Lung (tissue), 12 donors: ENCODE measurements around the gene SETBP1. TPM values are rescaled to one million over a fixed set of nuclear protein-coding genes. Genes with fewer than 3 reads are reported as not detected.

Experiments used
- ATAC-seq: fragments of 200-7000 bp; cut with Tn5 transposase; one replicate; pipeline ENCODE4 v1.9.1; 2020; ENCODE audit warnings: moderate number of reproducible peaks; ENCODE audit not compliant: insufficient read depth, low FRiP score
- DNase-seq, 3 donors: peaks; one replicate each; pipeline ENCODE4 v3.0.0-alpha.2; 2013 to 2017
- H3K27ac ChIP-seq, 2 donors: one replicate each; pipeline ENCODE4 v1.5.1; 2013; ENCODE audit warnings: mild to moderate bottlenecking in 2 of 2, moderate library complexity in 2 of 2, control low read depth in 1 of 2, inconsistent platforms in 1 of 2, low read depth in 1 of 2, low read length in 1 of 2
- H3K27me3 ChIP-seq, 3 donors: one replicate each; pipeline ENCODE4 v1.5.1; 2013; ENCODE audit warnings: low read length in 2 of 3; ENCODE audit not compliant: control insufficient read depth in 3 of 3, insufficient read depth in 3 of 3
- H3K36me3 ChIP-seq, 4 donors: one replicate each; pipeline ENCODE4 v1.5.1; 2013; ENCODE audit warnings: low read length in 4 of 4, mild to moderate bottlenecking in 1 of 4, moderate library complexity in 1 of 4; ENCODE audit not compliant: control insufficient read depth in 4 of 4, insufficient read depth in 4 of 4
- H3K4me1 ChIP-seq, 5 donors: one replicate each; pipeline ENCODE4 v1.5.1; 2013; ENCODE audit warnings: low read length in 5 of 5, mild to moderate bottlenecking in 2 of 5, moderate library complexity in 1 of 5; ENCODE audit not compliant: control insufficient read depth in 5 of 5, insufficient read depth in 5 of 5
- H3K4me3 ChIP-seq: one replicate; pipeline ENCODE4 v1.5.1; 2013; ENCODE audit warnings: mild to moderate bottlenecking, control low read depth, moderate library complexity
- H3K9ac ChIP-seq, 2 donors: one replicate each; pipeline ENCODE4 v1.5.1; 2013; ENCODE audit warnings: low read length in 2 of 2, control low read depth in 1 of 2; ENCODE audit not compliant: insufficient read depth in 1 of 2
- H3K9me3 ChIP-seq, 4 donors: one replicate each; pipeline ENCODE4 v1.5.1; 2013; ENCODE audit warnings: low read length in 3 of 4, mild to moderate bottlenecking in 1 of 4, moderate library complexity in 1 of 4; ENCODE audit not compliant: control insufficient read depth in 4 of 4, insufficient read depth in 3 of 4
- CTCF ChIP-seq: IDR thresholded peaks from 2 replicates; pipeline ENCODE4 v1.5.1; 2012; ENCODE audit warnings: mild to moderate bottlenecking; ENCODE audit errors: control extremely low read depth, extremely low read depth
- WGBS, 2 donors: extraction: QIAGEN DNeasy Blood & Tissue Kit; methylation state at CpG; one replicate each; pipeline ENCODE4 v1.1.7; 2013; 5-methylcytosine and 5-hydroxymethylcytosine counted together
- polyA plus RNA-seq, 2 donors: library from polyadenylated mRNA; stranded (reverse); fragments of 200-250 nt; gene quantifications; one replicate each; pipeline ENCODE4 v1.2.1, GENCODE V29; 2013
- total RNA-seq, 2 donors: library from RNA; depleted of rRNA in 1 of 2; stranded (reverse); fragments of >200 nt in 1 of 2; gene quantifications; one replicate each; pipeline ENCODE4 v1.2.1, GENCODE V29; 2014 to 2021
- donor health status: control.
- donor health status: control.
- donor health status: Bipolar disorder and iron deficiency.
- donor health status: healthy.
- donor health status: DM: yes; HTN: yes; CAD: no.

The SETBP1 gene
- total and polyA plus RNA-seq, 4 donors, result 1.6 to 43.8 (median 16.6) TPM

GRCh38 chr18:44899832-44900231 is 219.1 kb downstream of the SETBP1 start:
- no peak overlapping the region for H3K9ac ChIP-seq
- no peak for DNase-seq
- H3K27ac ChIP-seq, result no peak overlapping the region
- no peaks in the 10 kb centered on the region for H3K36me3 ChIP-seq
- H3K27me3 ChIP-seq, result no peaks in the 10 kb centered on the region
- no peak overlapping the region for H3K4me3 ChIP-seq
- no peak for ATAC-seq
- no peak for TF ChIP-seq CTCF
- peaks cover 0 to 9% (median 2%) of the 10 kb centered on the region in 5 donors for H3K4me1 ChIP-seq
- H3K9me3 ChIP-seq, result no peaks in the 10 kb centered on the region

GRCh38 chr18:44900627-44901026 is 219.9 kb downstream of the SETBP1 start:
- Histone ChIP-seq H3K27ac (no peak overlapping the region), H3K36me3 (no peaks in the 10 kb centered on the region), H3K4me1 (peaks cover 0 to 9% (median 2%) of the 10 kb centered on the region in 5 donors), H3K27me3 (no peaks in the 10 kb centered on the region), H3K9ac (no peak overlapping the region), H3K9me3 (no peaks in the 10 kb centered on the region), H3K4me3 (no peak overlapping the region)
- WGBS, 2 donors, result 61 to 77% methylated on average over 3 of the region's 3 CpGs
- DNase-seq, result no peak
- no peak for TF ChIP-seq CTCF
- no peak for ATAC-seq

GRCh38 chr18:44901283-44901682 is 220.6 kb downstream of the SETBP1 start:
- ATAC-seq, result no peak
- DNase-seq, result no peak
- WGBS, 2 donors, result 93 to 94% methylated on average over 2 of the region's 2 CpGs

More at GRCh38 chr18:44901283-44901682, 220.6 kb downstream of the SETBP1 start:
- H3K9me3 ChIP-seq, result no peaks in the 10 kb centered on the region
- H3K27ac ChIP-seq, result no peak overlapping the region
- no peaks in the 10 kb centered on the region for H3K27me3 ChIP-seq
- H3K4me3 ChIP-seq, result no peak overlapping the region
- TF ChIP-seq CTCF, result no peak
- H3K4me1 ChIP-seq, result peaks cover 0 to 9% (median 2%) of the 10 kb centered on the region in 5 donors
- H3K36me3 ChIP-seq, result no peaks in the 10 kb centered on the region
- H3K9ac ChIP-seq, result no peak overlapping the region
